WTC11 (cell line): Measurements from ENCODE around the gene KRTCAP2.

Experiments used
- ARID4B ChIP-seq: sonication (generic); formaldehyde crosslinking; IDR thresholded peaks from 2 replicates; pipeline ENCODE4 v1.8.0; 2023; ENCODE audit warnings: missing genetic modification reagents, mild to moderate bottlenecking, borderline replicate concordance
- CDX4 ChIP-seq: fragments of 250-450 bp; sonication (Bioruptor Pico); IDR thresholded peaks from 2 replicates; pipeline ENCODE4 v1.9.0; 2021; ENCODE audit warnings: moderate library complexity, mild to moderate bottlenecking, inconsistent platforms, borderline replicate concordance
- CTCF ChIP-seq: fragments of 200-600 bp; IDR thresholded peaks from 2 replicates; pipeline ENCODE4 v1.8.0; 2022; ENCODE audit warnings: antibody characterized with exemption
- ESRRA ChIP-seq: sonication (generic); formaldehyde crosslinking; IDR thresholded peaks from 2 replicates; pipeline ENCODE4 v1.8.1; 2022; ENCODE audit warnings: mild to moderate bottlenecking, missing genetic modification reagents, borderline replicate concordance
- FOXK1 ChIP-seq: sonication (generic); formaldehyde crosslinking; IDR thresholded peaks from 2 replicates; pipeline ENCODE4 v1.8.0; 2022; ENCODE audit warnings: mild to moderate bottlenecking, moderate library complexity, missing genetic modification reagents
- IRF1 ChIP-seq: sonication (generic); formaldehyde crosslinking; IDR thresholded peaks from 2 replicates; pipeline ENCODE4 v1.8.0; 2023; ENCODE audit warnings: missing genetic modification reagents
- NR1H2 ChIP-seq: sonication (generic); formaldehyde crosslinking; IDR thresholded peaks from 2 replicates; pipeline ENCODE4 v1.9.0; 2021; ENCODE audit warnings: mild to moderate bottlenecking, moderate library complexity, missing genetic modification reagents
- SMAD4 ChIP-seq: sonication (generic); formaldehyde crosslinking; IDR thresholded peaks from 2 replicates; pipeline ENCODE4 v1.8.0; 2022; ENCODE audit warnings: mild to moderate bottlenecking, missing genetic modification reagents
- SP1 ChIP-seq: sonication (generic); formaldehyde crosslinking; conservative IDR thresholded peaks from 2 replicates; pipeline ENCODE4 v1.8.1; 2022; ENCODE audit warnings: missing genetic modification reagents
- ZBTB21 ChIP-seq: sonication (generic); formaldehyde crosslinking; IDR thresholded peaks from 2 replicates; pipeline ENCODE4 v1.8.1; 2023; ENCODE audit warnings: mild to moderate bottlenecking, missing genetic modification reagents, borderline replicate concordance

- TF ChIP-seq CTCF (no peak), ZBTB21 (no peak), ARID4B (CRISPR knock-in tag) (no peak; the same call in 1 of the 2 replicates), SP1 (CRISPR knock-in tag) (no peak; the same call in 1 of the 2 replicates), IRF1 (CRISPR knock-in tag) (no peak), SMAD4 (CRISPR knock-in tag) (no peak), ESRRA (CRISPR knock-in tag) (no peak), FOXK1 (CRISPR knock-in tag) (0 out of 2 replicates have a peak, but pooled peaks have one; percentile 30), NR1H2 (CRISPR knock-in tag) (no peak), CDX4 (CRISPR knock-in tag) (no peak)
These were observed 597 bp upstream of the KRTCAP2 start, which contains the start of gene TRIM46 for GRCh38 chr1:155173478-155174323.
